ENCODE measurements around the gene SLC39A1.

DNA sequence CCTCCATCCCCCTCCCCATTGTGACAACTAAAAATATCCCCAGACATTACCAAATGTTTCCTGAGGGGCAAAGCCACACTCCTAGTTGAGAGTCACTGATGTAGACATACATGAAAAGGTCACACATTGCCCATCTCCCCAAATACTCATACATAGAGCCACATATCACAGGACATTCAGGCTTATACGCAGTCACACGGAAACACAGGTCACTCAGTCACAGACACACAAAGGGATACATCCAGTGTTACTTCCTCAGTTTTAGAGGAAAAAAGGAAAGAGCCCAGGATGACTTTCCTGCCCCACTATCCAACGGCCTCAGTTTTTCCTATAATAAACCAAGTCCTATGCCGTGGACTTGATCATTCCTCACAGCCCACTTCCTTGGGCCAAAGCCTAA lies 1.9 kb downstream of the SLC39A1 start:
- TF ChIP-seq CTCF (IDR thresholded peaks at IDR 0.05) (no peak), POLR2A (IDR thresholded peaks at IDR 0.05) (no peak)

All from tibial nerve (tissue), 3 donors.